HTERT RPE-1 (cell line): ENCODE measurements around the gene IQGAP2.
"Not testable (repeated sequence)": the region's sequence is repeated elsewhere in the genome, so short reads cannot be mapped to it uniquely, and the experiment has no call there.

Experiments
- in situ Hi-C: fragments of 300-500 bp; cut with MboI; formaldehyde crosslinking; loops from 4 replicates; pipeline ENCODE4 v1.14.3; 2020; ENCODE audit warnings: low sequenced_read_pairs

Gene IQGAP2

GRCh38 chr5:76412511-76412910 is 9.4 kb downstream of the IQGAP2 start:
- in situ Hi-C loops: no loop called here

GRCh38 chr5:76413746-76414145 is 10.7 kb downstream of the IQGAP2 start:
- in situ Hi-C loops: no loop called here

- in situ Hi-C loops: no loop called here
Measured at GRCh38 chr5:76414788-76415187, 11.7 kb downstream of the IQGAP2 start.

GRCh38 chr5:76415855-76416254 is 12.8 kb downstream of the IQGAP2 start:
- in situ Hi-C loops: no loop called here

GRCh38 chr5:76419597-76420298 is 16.7 kb downstream of the IQGAP2 start:
- in situ Hi-C loops: no loop called here

- in situ Hi-C loops: no loop called here
Measured at GRCh38 chr5:76422227-76422626, 19.1 kb downstream of the IQGAP2 start.

- in situ Hi-C loops: no loop called here
Measured at GRCh38 chr5:76422742-76423141, 19.7 kb downstream of the IQGAP2 start.

- in situ Hi-C loops: no loop called here
Measured at GRCh38 chr5:76425146-76425545, 22.1 kb downstream of the IQGAP2 start.

GRCh38 chr5:76425928-76426804 is 23.1 kb downstream of the IQGAP2 start:
- in situ Hi-C loops: no loop called here

GRCh38 chr5:76427206-76428140 is 24.4 kb downstream of the IQGAP2 start:
- in situ Hi-C loops: no loop called here

- in situ Hi-C loops: not testable (repeated sequence)
Measured at GRCh38 chr5:76428550-76428949, 25.5 kb downstream of the IQGAP2 start.

GRCh38 chr5:76433261-76433660 is 30.2 kb downstream of the IQGAP2 start:
- in situ Hi-C loops: no loop called here

- in situ Hi-C loops: not testable (repeated sequence)
Measured at GRCh38 chr5:76437507-76437906, 34.4 kb downstream of the IQGAP2 start.

- in situ Hi-C loops: no loop called here
Measured at GRCh38 chr5:76438025-76438424, 34.9 kb downstream of the IQGAP2 start.

GRCh38 chr5:76439201-76439600 is 36.1 kb downstream of the IQGAP2 start:
- in situ Hi-C loops: no loop called here

GRCh38 chr5:76439929-76440328 is 36.8 kb downstream of the IQGAP2 start:
- in situ Hi-C loops: no loop called here

GRCh38 chr5:76441101-76441500 is 38.0 kb downstream of the IQGAP2 start:
- in situ Hi-C loops: no loop called here

- in situ Hi-C loops: no loop called here
Measured at GRCh38 chr5:76441890-76442673, 39.0 kb downstream of the IQGAP2 start.

- in situ Hi-C loops: no loop called here
Measured at GRCh38 chr5:76443066-76443800, 40.1 kb downstream of the IQGAP2 start.

GRCh38 chr5:76445063-76445462 is 42.0 kb downstream of the IQGAP2 start:
- in situ Hi-C loops: no loop called here
